ENCODE measurements around the gene TCHH.
"Not testable (repeated sequence)": the region's sequence is repeated elsewhere in the genome, so short reads cannot be mapped to it uniquely, and the experiment has no call there.

TCHH gene, protein sequence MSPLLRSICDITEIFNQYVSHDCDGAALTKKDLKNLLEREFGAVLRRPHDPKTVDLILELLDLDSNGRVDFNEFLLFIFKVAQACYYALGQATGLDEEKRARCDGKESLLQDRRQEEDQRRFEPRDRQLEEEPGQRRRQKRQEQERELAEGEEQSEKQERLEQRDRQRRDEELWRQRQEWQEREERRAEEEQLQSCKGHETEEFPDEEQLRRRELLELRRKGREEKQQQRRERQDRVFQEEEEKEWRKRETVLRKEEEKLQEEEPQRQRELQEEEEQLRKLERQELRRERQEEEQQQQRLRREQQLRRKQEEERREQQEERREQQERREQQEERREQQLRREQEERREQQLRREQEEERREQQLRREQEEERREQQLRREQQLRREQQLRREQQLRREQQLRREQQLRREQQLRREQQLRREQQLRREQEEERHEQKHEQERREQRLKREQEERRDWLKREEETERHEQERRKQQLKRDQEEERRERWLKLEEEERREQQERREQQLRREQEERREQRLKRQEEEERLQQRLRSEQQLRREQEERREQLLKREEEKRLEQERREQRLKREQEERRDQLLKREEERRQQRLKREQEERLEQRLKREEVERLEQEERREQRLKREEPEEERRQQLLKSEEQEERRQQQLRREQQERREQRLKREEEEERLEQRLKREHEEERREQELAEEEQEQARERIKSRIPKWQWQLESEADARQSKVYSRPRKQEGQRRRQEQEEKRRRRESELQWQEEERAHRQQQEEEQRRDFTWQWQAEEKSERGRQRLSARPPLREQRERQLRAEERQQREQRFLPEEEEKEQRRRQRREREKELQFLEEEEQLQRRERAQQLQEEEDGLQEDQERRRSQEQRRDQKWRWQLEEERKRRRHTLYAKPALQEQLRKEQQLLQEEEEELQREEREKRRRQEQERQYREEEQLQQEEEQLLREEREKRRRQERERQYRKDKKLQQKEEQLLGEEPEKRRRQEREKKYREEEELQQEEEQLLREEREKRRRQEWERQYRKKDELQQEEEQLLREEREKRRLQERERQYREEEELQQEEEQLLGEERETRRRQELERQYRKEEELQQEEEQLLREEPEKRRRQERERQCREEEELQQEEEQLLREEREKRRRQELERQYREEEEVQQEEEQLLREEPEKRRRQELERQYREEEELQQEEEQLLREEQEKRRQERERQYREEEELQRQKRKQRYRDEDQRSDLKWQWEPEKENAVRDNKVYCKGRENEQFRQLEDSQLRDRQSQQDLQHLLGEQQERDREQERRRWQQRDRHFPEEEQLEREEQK (N-terminal part only)

GRCh38 chr1:152115344-152115743 lies at the start of gene TCHH:
TCHH (minus strand) TSS chr1:152115444; CDS start chr1:152114080, 1,364 bp downstream.
- no peak for DNase-seq

GRCh38 chr1:152164517-152165136 lies 49.4 kb upstream of the TCHH start:
- no peak for DNase-seq

DNA sequence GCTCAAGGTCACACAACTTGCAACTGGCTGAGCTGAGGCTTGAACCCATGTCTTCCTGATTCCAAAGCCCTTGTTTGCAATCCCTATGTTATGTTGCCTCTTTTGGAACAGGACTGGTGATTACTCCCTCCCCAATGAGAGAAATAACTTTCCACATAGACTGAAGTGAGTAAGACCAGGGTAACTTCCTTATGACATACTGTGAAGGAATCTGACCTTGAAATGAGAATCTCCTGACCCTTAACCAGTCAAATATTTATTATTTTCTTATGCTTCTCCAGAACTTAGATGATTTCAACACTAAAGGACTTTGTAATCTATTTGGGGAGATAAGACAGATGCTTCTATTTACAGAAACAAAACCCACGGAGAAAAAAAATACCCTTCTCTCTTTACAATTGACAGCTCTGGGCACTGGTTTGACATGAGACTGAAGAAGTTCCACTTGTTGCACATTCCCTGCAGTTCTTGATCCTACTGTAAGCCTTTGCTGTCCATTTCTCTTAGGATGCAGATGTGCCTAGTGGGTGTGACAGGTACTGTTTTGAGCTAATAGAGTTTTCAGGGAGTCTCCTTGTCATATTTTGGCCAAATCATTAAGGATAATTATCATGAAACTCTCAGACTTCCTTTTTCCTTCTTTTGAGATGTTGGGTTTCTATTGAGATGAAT lies 47.7 kb upstream of the TCHH start:
- no peak for DNase-seq

DNA sequence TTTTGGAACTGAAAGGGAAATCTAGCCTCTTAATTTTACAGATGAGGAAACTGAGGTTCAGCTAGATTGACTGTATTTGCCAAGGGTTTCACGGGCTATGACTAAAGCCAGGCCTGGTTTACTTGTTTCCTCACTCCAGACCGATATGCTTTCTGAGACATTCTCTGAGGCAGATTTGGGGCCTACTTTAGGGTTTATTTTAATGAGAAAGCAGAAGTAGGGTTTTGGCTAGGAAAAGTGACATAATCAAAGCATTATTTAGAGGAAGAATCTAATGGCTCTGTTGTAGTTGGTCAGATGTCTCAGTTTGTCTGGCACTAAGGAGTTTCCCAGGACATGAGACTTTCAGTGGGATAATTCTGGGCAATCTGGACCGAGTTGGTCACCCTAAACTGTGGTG lies 45.3 kb upstream of the TCHH start:
- DNase-seq = no peak

DNA sequence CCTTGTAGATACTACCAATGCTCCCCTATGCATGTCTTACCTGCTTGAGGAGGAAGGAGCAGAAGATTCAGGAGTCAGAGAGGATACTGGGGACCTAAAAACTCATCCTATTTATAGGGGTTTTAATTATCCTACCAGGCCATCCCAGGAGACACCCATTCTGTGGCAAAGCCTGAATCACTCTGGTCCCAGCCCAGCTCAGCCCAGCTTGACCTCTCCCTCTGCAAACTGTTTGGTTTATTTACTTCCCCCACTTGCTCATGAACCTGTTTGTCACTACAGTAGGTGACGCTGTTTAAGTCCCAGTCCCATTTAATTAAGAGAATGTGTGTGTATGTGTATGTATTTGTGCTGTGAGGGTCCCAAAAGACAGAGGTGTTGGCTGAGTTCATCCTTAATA lies 43.9 kb upstream of the TCHH start, which contains the start of gene RPTN:
TSS of gene RPTN (minus strand) at position 85 of the 400 bp plus-strand sequence. CDS start 1,339 bp downstream, outside the sequence.
- DNase-seq = no peak

DNA sequence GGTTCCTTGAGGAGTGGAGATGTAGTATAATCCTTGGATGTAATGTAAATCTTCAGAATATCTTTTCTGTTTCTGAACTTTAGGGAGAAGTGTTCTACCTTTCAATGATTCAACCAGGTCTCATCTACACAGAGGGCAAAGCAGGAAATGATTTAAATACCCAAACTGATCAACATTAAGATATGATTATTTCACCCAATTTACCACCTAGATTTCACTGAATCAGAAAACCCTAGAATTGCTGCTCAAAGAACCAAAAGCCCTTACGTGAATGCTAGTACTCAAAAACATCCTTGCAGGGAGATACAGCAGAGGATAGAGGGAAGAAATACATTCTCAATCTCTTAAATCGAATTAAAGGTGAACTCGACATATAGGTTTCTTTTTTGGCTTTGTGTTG lies 38.8 kb upstream of the TCHH start:
- DNase-seq = no peak

- no peak for DNase-seq
Observed at GRCh38 chr1:152151646-152152045, 36.4 kb upstream of the TCHH start.

DNA sequence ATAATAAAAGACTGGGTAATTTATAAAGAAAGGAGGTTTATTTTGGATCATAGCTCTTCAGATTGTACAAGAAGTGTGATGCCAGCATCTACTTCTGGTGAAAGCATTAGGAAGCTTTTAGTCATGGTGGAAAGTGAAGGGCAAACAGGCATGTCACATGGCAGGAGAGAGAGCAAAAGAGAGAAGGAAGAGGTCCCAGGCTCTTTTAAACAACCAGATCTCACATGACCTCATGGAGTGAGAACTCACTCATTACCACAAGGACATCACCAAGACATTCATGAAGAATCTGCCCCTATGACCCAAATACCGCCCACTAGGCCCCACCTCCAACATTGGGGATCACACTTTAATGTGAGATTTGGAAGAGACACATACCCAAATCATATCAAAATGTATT lies 33.7 kb upstream of the TCHH start:
- no peak for DNase-seq

DNA sequence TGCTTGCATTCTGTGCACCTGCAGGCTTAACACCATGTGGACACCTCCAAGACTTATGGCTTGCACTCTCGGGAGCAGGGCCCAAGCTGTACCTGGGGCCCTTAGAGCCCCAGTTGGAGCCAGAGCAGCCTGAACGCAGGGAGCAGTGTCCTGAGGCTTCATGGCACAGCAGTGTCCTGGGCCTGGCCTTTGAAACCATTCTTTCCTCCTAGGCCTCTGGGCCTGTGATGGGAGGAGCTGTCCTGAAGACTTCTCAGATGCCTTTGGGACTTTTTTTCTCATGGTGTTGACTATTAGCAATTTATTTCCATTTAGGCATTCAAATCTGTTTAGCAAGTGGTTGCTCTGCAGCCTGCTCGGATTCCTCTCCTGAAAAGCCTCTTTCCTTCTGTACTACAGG lies 32.8 kb upstream of the TCHH start:
- DNase-seq = no peak

- DNase-seq = no peak
Observed at GRCh38 chr1:152145769-152146168, 30.5 kb upstream of the TCHH start.

GRCh38 chr1:152144674-152145183 lies 29.5 kb upstream of the TCHH start:
- not testable (repeated sequence) for DNase-seq

GRCh38 chr1:152143150-152143887 lies 28.1 kb upstream of the TCHH start:
- DNase-seq = peak; percentile 62

GRCh38 chr1:152141971-152142584 lies 26.8 kb upstream of the TCHH start:
- DNase-seq = peak; percentile 23

GRCh38 chr1:152137215-152137614 lies 22.0 kb upstream of the TCHH start:
- DNase-seq = no peak

DNA sequence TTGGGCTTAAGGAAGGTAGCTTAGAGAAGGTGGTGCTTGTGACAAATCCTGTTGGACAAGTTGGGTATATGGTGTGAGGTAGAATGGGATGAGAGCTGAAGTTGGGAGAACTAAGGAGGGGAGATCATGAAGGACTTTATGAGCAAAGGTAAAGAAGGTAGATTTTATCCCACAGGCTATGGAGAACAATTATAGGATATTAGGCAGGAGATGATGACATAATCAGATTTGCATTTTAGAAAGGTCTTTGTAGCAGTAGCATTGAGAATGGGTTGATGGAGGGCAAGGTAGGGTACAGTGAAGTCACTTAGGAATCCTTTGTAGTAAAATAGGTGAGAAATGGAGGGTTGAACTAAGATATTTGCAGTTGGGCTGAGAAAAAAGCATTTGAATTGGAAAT lies 14.9 kb upstream of the TCHH start:
- no peak for DNase-seq

DNA sequence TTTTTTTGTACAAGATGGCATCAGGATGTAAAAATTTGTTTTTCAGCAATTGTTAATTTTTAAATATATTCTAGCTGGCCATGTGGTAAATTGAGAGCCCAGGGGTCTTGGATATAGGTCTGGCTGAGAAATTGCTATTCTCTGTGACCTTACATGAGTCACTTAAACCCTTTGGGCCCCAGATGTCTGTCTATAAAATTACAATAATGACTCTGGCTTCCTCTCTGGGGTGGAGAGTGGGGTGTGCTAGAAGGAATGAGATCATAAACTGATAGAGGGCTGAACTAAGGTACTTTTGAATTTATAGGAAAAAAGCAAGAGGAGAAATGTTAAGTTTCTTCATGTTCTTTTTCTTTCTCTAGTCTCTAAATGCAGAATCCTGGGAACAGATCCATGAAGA lies 12.4 kb upstream of the TCHH start:
- no peak for DNase-seq

GRCh38 chr1:152125834-152126443 lies 10.7 kb upstream of the TCHH start:
- DNase-seq = no peak

- no peak for DNase-seq
Observed at GRCh38 chr1:152118915-152119314, 3.7 kb upstream of the TCHH start.

DNA sequence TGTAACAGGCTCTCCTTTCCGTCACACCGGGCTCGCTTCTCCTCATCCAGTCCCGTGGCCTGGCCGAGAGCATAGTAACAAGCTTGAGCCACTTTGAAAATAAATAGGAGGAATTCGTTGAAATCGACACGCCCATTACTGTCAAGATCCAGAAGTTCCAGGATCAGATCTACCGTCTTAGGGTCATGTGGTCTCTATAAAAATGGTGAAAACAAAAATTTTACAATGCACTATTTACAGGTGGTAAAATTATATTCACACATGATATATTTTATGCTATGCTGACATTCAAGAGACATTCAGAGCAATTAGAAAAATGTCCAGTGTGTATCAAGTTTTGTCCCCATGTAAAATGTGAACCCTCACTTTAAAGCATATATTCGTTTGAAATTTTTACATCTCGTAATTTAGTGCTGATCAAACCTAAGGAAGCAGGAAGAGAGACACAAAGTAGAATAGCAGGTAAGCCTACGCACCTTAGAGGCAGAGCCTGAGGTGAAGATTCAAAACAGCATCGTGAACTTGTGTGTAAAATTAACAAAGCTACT lies 2.3 kb downstream of the TCHH start:
- DNase-seq = no peak

Measured in activated CD4-positive, alpha-beta T cell treated with anti-CD3 and anti-CD28 coated beads for 48 hours (primary cell).